Duodenal mucosa (tissue), 2 donors: ENCODE data around the gene KRT79.

Source experiments
- H3K27ac ChIP-seq: one replicate; pipeline ENCODE4 v1.7.0; 2013; ENCODE audit warnings: low read depth, low read length
- H3K27me3 ChIP-seq, 2 donors: one replicate each; pipeline ENCODE4 v1.7.0; 2013; ENCODE audit warnings: low read length in 2 of 2, control low read depth in 1 of 2; ENCODE audit not compliant: insufficient read depth in 2 of 2, control insufficient read depth in 1 of 2
- H3K36me3 ChIP-seq, 2 donors: one replicate each; pipeline ENCODE4 v1.7.0; 2013; ENCODE audit warnings: low read length in 2 of 2, control low read depth in 1 of 2; ENCODE audit not compliant: insufficient read depth in 2 of 2, control insufficient read depth in 1 of 2
- H3K4me1 ChIP-seq, 2 donors: one replicate each; pipeline ENCODE4 v1.7.0; 2013; ENCODE audit warnings: low read length in 2 of 2, control low read depth in 1 of 2; ENCODE audit not compliant: insufficient read depth in 2 of 2, control insufficient read depth in 1 of 2
- H3K4me3 ChIP-seq, 2 donors: one replicate each; pipeline ENCODE4 v1.7.0; 2013; ENCODE audit warnings: low read length in 2 of 2, low read depth in 1 of 2
- H3K9ac ChIP-seq, 2 donors: one replicate each; pipeline ENCODE4 v1.7.0; 2013; ENCODE audit warnings: low read length in 2 of 2, low read depth in 1 of 2
- H3K9me3 ChIP-seq, 2 donors: one replicate each; pipeline ENCODE4 v1.7.0; 2013; ENCODE audit warnings: low read length in 2 of 2, control low read depth in 1 of 2; ENCODE audit not compliant: control insufficient read depth in 1 of 2

Gene KRT79

GRCh38 chr12:52777566-52777965, 56.5 kb downstream of the KRT79 start:
- H3K9me3 ChIP-seq, result no peaks in the 10 kb centered on the region
- peaks cover 0 to 7% of the 10 kb centered on the region in 2 donors for H3K27me3 ChIP-seq
- H3K36me3 ChIP-seq, result no peaks in the 10 kb centered on the region
- H3K27ac ChIP-seq, result no peak overlapping the region
- H3K4me3 ChIP-seq, result no peak overlapping the region
- no peak overlapping the region for H3K9ac ChIP-seq
- no peaks in the 10 kb centered on the region for H3K4me1 ChIP-seq

DNA sequence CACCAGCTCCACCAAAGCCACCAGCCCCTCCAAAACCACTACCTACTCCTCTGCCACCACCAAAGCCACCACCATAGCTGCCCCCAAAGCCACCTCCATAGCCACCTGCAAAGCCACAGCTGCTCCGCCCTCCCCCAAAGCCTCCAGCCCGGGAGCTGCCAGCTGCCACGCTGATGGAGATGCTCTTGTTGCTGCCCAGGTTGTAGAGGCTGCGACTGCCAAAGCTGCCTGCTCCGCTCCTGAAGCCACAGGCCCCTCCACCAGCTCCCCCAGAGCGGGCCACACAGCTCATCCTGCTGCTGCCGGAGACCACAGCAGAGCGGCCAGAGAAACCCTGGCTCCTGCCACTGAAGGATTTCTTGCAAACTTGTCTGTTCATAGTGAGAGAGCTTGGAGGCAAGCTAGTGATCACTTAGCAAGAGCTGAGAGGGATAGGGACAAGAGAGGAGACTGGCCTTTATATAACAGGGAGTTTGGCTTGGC, 57.2 kb downstream of the KRT79 start, which contains the start of gene KRT76:
Gene KRT76, minus strand, starts transcription at position 433 of the 483 bp plus-strand sequence. Its CDS starts 54 bp downstream, at position 379.
- Histone ChIP-seq H3K9me3 (no peaks in the 10 kb centered on the region), H3K4me3 (no peak within 1 kb of the TSS), H3K9ac (no peak within 1 kb of the TSS), H3K27me3 (peaks cover 0 to 7% of the 10 kb centered on the region in 2 donors), H3K36me3 (no peaks in the 10 kb centered on the region), H3K4me1 (no peaks in the 10 kb centered on the region), H3K27ac (no peak within 1 kb of the TSS)

DNA sequence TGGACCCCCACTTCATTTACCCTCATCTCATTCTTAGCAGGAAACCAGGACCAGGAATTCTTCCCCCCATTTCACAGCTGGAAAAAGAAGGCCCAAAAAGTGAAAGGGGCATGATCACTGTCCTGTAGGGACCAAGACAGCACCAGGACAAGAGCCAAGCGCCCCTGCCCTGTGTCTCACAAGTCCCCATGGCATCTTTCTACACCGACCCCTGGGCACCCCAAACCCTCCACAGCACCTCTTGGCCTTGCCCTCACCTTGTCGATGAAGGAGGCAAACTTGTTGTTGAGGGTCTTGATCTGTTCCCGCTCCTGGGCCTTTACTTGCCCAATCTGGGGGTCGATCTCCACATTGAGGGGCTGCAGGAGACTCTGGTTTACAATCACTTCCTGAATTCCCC, 57.7 kb downstream of the KRT79 start:
- H3K4me3 ChIP-seq, result no peak overlapping the region
- H3K27me3 ChIP-seq, result peaks cover 0 to 7% of the 10 kb centered on the region in 2 donors
- H3K9me3 ChIP-seq, result no peaks in the 10 kb centered on the region
- no peak overlapping the region for H3K9ac ChIP-seq
- no peaks in the 10 kb centered on the region for H3K4me1 ChIP-seq
- no peak overlapping the region for H3K27ac ChIP-seq
- H3K36me3 ChIP-seq, result no peaks in the 10 kb centered on the region

DNA sequence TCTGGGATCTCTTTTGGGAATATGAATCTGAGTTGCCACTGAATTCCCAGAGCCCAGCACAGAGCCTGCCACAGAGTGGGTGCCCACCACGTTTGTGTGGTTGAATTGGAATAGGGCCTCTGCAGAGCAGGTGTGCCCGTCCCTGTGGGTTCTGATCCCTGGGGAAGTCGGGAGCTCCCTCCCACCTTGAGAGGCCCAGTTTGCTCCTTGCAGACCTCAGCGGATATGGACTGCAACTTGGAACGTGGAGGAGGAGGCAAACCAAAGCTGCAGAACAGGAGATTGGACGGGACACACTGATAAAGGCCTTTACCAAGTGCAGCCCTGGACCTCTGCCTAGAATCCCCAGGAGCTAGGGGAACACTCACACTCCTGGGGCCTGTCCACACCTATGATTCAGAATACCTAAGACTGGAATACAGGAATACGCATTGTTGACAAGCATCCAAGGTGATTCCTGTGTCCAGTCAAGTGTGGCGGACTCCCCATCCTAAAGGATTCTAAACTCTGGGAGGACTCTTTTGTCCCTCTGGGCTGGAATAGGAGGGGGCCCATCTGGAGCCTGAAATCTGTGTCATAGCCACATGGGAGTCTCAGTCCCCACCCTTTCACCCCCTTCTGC, 59.4 kb downstream of the KRT79 start:
- Histone ChIP-seq H3K4me3 (no peak overlapping the region), H3K27ac (no peak overlapping the region), H3K9me3 (no peaks in the 10 kb centered on the region), H3K4me1 (no peaks in the 10 kb centered on the region), H3K36me3 (no peaks in the 10 kb centered on the region), H3K27me3 (peaks cover 0 to 7% of the 10 kb centered on the region in 2 donors), H3K9ac (no peak overlapping the region)

DNA sequence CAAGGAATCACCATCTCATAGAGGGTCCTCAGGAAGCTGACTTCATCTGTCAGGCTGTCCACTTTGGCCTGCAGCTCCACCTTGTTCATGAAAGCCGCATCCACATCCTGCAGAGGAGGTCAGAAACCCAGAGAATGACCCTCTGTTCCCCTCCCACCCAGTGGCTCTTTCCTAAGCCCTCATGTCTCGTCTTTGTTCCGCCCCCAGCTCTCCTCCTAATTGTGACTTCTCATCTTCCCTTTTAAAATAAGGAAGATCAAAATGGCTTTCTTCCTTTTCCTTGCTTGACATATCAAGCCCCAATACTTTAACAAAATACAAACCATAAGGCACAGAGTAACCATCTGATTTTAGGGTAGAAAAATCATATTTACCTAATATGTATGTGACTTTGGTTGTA, 61.3 kb downstream of the KRT79 start:
- no peaks in the 10 kb centered on the region for H3K36me3 ChIP-seq
- H3K4me1 ChIP-seq, result no peaks in the 10 kb centered on the region
- H3K4me3 ChIP-seq, result no peak overlapping the region
- H3K27me3 ChIP-seq, result peaks cover 0 to 7% of the 10 kb centered on the region in 2 donors
- no peak overlapping the region for H3K9ac ChIP-seq
- no peaks in the 10 kb centered on the region for H3K9me3 ChIP-seq
- H3K27ac ChIP-seq, result no peak overlapping the region

GRCh38 chr12:52772188-52772587, 61.9 kb downstream of the KRT79 start:
- Histone ChIP-seq H3K36me3 (no peaks in the 10 kb centered on the region), H3K27ac (no peak overlapping the region), H3K9me3 (no peaks in the 10 kb centered on the region), H3K27me3 (peaks cover 0 to 3% of the 10 kb centered on the region in 2 donors), H3K4me3 (no peak overlapping the region), H3K9ac (no peak overlapping the region), H3K4me1 (no peaks in the 10 kb centered on the region)

- H3K9me3 ChIP-seq, result no peaks in the 10 kb centered on the region
- H3K27ac ChIP-seq, result no peak overlapping the region
- no peaks in the 10 kb centered on the region for H3K36me3 ChIP-seq
- no peak overlapping the region for H3K4me3 ChIP-seq
- H3K27me3 ChIP-seq, result peaks cover 0 to 3% of the 10 kb centered on the region in 2 donors
- H3K4me1 ChIP-seq, result no peaks in the 10 kb centered on the region
- no peak overlapping the region for H3K9ac ChIP-seq
These were observed 62.6 kb downstream of the KRT79 start for GRCh38 chr12:52771505-52771904.
